Activated B cell treated with CpG ODN at 0.5 μM for 24 hours (primary cell): ENCODE data around the gene HOXD11. TPM values are rescaled to one million over a fixed set of nuclear protein-coding genes. Genes with fewer than 3 reads are reported as not detected.

Experiments used
- ATAC-seq: fragments of 200-7000 bp; cut with Tn5 transposase; one replicate; pipeline ENCODE4 v1.10.0; 2021; ENCODE audit warnings: low read depth, mild to moderate bottlenecking, moderate library complexity
- CTCF ChIA-PET: fragments of 350-600 bp; sonication (Branson Sonifier 250); formaldehyde crosslinking; loops from one replicate; lab custom pipeline; 2021; ENCODE audit warnings: antibody characterized with exemption; lab: Charles Lee
- POLR2A ChIA-PET: fragments of 350-600 bp; sonication (Branson Sonifier 250); formaldehyde crosslinking; loops from one replicate; lab custom pipeline; 2021; ENCODE audit warnings: antibody characterized with exemption; lab: Charles Lee
- DNase-seq: peaks from one replicate; pipeline ENCODE4 v3.0.0; 2022
- H3K27ac Mint-ChIP-seq: one replicate; pipeline ENCODE4 v1.8.0; 2020; ENCODE audit warnings: mixed read lengths
- H3K27me3 Mint-ChIP-seq: one replicate; pipeline ENCODE4 v1.8.0; 2021; ENCODE audit warnings: mixed read lengths
- H3K36me3 Mint-ChIP-seq: one replicate; pipeline ENCODE4 v1.8.0; 2021; ENCODE audit warnings: low read depth, mixed read lengths
- H3K4me1 Mint-ChIP-seq: one replicate; pipeline ENCODE4 v1.8.0; 2021; ENCODE audit warnings: mixed read lengths
- H3K4me3 Mint-ChIP-seq: one replicate; pipeline ENCODE4 v1.8.0; 2020; ENCODE audit warnings: mild to moderate bottlenecking, mixed read lengths
- H3K9me3 Mint-ChIP-seq: one replicate; pipeline ENCODE4 v1.8.0; 2020; ENCODE audit warnings: mixed read lengths
- CTCF ChIP-seq: fragments of 200-600 bp; IDR thresholded peaks from one replicate; pipeline ENCODE4 v1.8.0; 2022; ENCODE audit warnings: antibody characterized with exemption, mild to moderate bottlenecking
- intact Hi-C: fragments of 100-400 bp; cut with micrococcal nuclease; formaldehyde crosslinking; loops from one replicate; pipeline ENCODE4 v1.15.1; 2024
- total RNA-seq: library from RNA; stranded (reverse); gene quantifications from 2 replicates; pipeline ENCODE4 v1.2.3, GENCODE V29; 2022

The HOXD11 gene
- total RNA-seq, 1 donor from 2014 or later: not detected

DNA sequence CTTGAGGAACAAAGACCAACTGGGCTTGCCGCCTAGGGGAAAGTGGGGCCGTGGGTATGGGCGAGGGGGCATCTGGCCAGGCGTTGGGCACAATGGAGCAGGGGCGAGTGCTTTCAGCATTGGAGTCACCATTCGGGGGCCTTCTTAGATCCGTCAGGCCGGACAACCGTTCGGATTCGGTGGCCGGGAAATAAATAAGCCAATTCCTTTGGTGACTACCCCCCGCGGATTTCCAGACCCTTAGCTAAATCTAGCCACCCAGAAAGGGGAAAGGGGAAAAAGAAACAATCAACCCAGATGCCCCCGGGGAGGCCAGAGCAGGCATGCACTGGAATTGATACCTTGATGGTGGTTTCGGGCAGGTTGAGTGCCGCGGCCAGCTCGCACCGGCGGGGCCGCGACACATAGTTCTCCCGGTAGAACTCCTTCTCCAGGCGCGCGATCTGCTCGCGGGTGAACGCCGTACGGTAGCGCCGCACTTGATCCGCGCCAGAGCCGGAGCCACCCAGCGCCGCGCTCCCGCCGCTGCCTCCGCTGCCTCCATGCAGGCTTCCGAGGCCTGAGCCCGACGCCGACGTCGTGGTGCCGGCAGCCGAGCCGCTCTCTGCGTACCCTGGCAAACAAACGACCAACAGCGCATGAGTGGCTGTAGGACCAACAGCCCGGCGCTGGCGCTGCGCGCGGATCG lies 25.1 kb upstream of the HOXD11 start:
- peaks cover 64% of the 10 kb centered on the region for H3K27me3 Mint-ChIP-seq
- DNase-seq (peak; percentile 15), ATAC-seq (no peak)
- peaks cover 7% of the 10 kb centered on the region for H3K4me1 Mint-ChIP-seq
- peaks cover 5% of the 10 kb centered on the region for H3K36me3 Mint-ChIP-seq
- peaks cover 3% of the 10 kb centered on the region for H3K9me3 Mint-ChIP-seq
- H3K27ac Mint-ChIP-seq: no peak overlapping the region
- TF ChIP-seq CTCF: no peak
- intact Hi-C loops: no loop called here
- CTCF ChIA-PET: interaction anchor here (1.1 kb wide), 1 partner anchor 45 kb away, joined by 3 read pairs; no protein-coding TSS in a partner anchor
- H3K4me3 Mint-ChIP-seq: no peak overlapping the region
- POLR2A ChIA-PET: no interaction called here

GRCh38 chr2:176082525-176082823 lies 24.6 kb upstream of the HOXD11 start:
- H3K4me3 Mint-ChIP-seq: no peak overlapping the region

DNA sequence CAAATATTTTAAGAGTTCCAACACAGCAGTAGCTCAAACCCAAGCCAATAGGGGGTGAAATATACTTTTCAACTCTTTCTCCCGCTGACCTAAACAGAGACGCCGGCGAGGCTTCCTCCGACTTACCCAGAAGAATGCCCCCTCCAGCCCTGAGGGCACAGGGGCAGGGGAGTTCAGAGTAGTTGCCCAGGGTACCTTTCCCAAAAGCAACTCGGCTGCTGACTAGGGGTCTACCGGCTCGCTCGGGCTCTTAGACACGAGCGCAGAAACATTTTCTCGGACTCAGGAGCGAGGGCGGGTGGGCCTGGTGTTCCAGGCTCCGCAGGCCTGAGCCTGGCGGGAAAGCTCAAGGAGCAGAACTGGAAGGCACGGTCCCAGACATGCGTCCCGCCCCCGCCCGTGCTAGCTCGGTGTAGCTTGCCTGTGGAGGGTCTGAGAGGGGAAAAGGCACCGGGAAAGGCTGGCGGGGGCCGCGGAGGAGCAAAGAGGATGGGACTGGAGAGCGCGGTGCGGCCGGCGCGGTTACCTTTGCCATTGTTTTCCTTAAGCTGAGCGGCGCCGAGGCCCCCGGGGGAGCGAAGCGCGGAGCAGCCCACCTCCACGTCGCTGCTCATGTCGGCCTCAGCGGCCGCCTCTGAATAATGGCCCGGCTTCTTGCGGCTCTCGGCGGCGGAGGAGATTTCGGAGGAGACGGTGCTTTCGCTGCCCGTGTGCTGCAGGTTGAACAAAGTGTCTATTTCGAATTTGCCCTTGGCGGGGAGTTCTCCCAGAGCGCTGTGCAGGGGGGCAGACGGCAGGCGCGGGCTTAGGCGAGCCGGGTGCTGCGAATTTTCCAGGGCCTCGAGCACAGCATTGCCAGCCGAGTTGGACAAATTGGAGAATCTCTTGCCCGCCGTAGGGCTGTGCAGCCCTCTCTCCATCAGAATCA lies 24.0 kb upstream of the HOXD11 start:
- CTCF ChIA-PET: interaction anchor here (1.1 kb wide), 1 partner anchor 44 kb away, joined by 3 read pairs; no protein-coding TSS in a partner anchor
- DNase-seq (no peak), ATAC-seq (no peak)
- Mint-ChIP-seq H3K27ac (peak overlapping the region; percentile 41), H3K36me3 (peaks cover 5% of the 10 kb centered on the region), H3K4me1 (peaks cover 7% of the 10 kb centered on the region), H3K27me3 (peaks cover 72% of the 10 kb centered on the region), H3K9me3 (peaks cover 4% of the 10 kb centered on the region), H3K4me3 (no peak overlapping the region)
- no peak for TF ChIP-seq CTCF
- intact Hi-C loops: no loop called here
- POLR2A ChIA-PET: no interaction called here

More at GRCh38 chr2:176082525-176082823, 24.6 kb upstream of the HOXD11 start:
- peaks cover 5% of the 10 kb centered on the region for H3K36me3 Mint-ChIP-seq
- intact Hi-C loops: no loop called here
- TF ChIP-seq CTCF: no peak
- ATAC-seq: no peak
- ChIA-PET POLR2A (no interaction called here), CTCF (interaction anchor here (1.1 kb wide), 1 partner anchor 45 kb away, joined by 3 read pairs; no protein-coding TSS in a partner anchor)
- H3K27me3 Mint-ChIP-seq: peaks cover 68% of the 10 kb centered on the region
- H3K9me3 Mint-ChIP-seq: peaks cover 4% of the 10 kb centered on the region
- DNase-seq: no peak
- no peak overlapping the region for H3K27ac Mint-ChIP-seq
- peaks cover 7% of the 10 kb centered on the region for H3K4me1 Mint-ChIP-seq

- peaks cover 2% of the 10 kb centered on the region for H3K36me3 Mint-ChIP-seq
- H3K9me3 Mint-ChIP-seq: peaks cover 4% of the 10 kb centered on the region
- ATAC-seq (no peak), DNase-seq (no peak)
- ChIA-PET CTCF (no interaction called here), POLR2A (interaction anchor here (0.7 kb wide), 1 partner anchor 15 kb away, joined by 7 read pairs; no protein-coding TSS in a partner anchor)
- peak within 1 kb of the TSS; percentile 41 for H3K27ac Mint-ChIP-seq
- TF ChIP-seq CTCF: no peak
- intact Hi-C loops: loop anchor here (2.0 kb wide), 2 partner anchors 27 to 47 kb away; no protein-coding TSS in a partner anchor
- H3K4me3 Mint-ChIP-seq: no peak within 1 kb of the TSS
- peaks cover 71% of the 10 kb centered on the region for H3K27me3 Mint-ChIP-seq
- H3K4me1 Mint-ChIP-seq: peaks cover 11% of the 10 kb centered on the region
Measured at GRCh38 chr2:176083796-176084261, 23.3 kb upstream of the HOXD11 start, which contains the start of gene EVX2. Gene EVX2 (minus strand): TSS chr2:176083962. CDS start chr2:176083776, 186 bp downstream.
